HepG2 (cell line): ENCODE measurements around the gene RABL2A. TPM values are rescaled to one million over a fixed set of nuclear protein-coding genes. Genes with fewer than 3 reads are reported as not detected.
"Not testable (repeated sequence)": the region's sequence is repeated elsewhere in the genome, so short reads cannot be mapped to it uniquely, and the experiment has no call there.

Experiments used
- ARID5B ChIP-seq: IDR thresholded peaks from 2 replicates; pipeline ENCODE4 v1.4.0; 2020; ENCODE audit warnings: mild to moderate bottlenecking, missing genetic modification reagents
- ATF7-NPFF ChIP-seq: sonication (generic); formaldehyde crosslinking; IDR thresholded peaks from 2 replicates; pipeline ENCODE4 v1.8.1; 2023; ENCODE audit warnings: mild to moderate bottlenecking, low read depth, missing genetic modification reagents, moderate library complexity
- CREB1 ChIP-seq, 2 experiments: fragments of 450-650 bp in 1 of 2; IDR thresholded peaks; 2 replicates each; pipeline ENCODE4 v1.6.1; 2016 to 2017; ENCODE audit warnings: control low read depth in 1 of 2, mild to moderate bottlenecking in 1 of 2, missing compliant biosample characterization in 1 of 2, missing genetic modification characterization in 1 of 2
- CREBL2 ChIP-seq: sonication (generic); formaldehyde crosslinking; IDR thresholded peaks from 2 replicates; pipeline ENCODE4 v1.8.1; 2023; ENCODE audit warnings: missing genetic modification reagents, mild to moderate bottlenecking, borderline replicate concordance
- FOXK1 ChIP-seq: sonication (generic); formaldehyde crosslinking; IDR thresholded peaks from 2 replicates; pipeline ENCODE4 v1.4.0; 2020; ENCODE audit warnings: low read depth, missing genetic modification reagents, borderline replicate concordance
- GABPA ChIP-seq, 2 experiments: IDR thresholded peaks; 2 replicates each; pipeline ENCODE4 v1.6.1; 2011 to 2016; ENCODE audit warnings: low read depth in 2 of 2, low read length in 1 of 2, missing biosample characterization in 1 of 2, missing genetic modification characterization in 1 of 2
- PTBP1 ChIP-seq: fragments of 200-400 bp; formaldehyde crosslinking; IDR thresholded peaks from 2 replicates; pipeline ENCODE4 v1.6.1; 2018; ENCODE audit warnings: low read length, low read depth; ENCODE audit not compliant: poor library complexity, severe bottlenecking
- RBFOX2 ChIP-seq: fragments of 200-400 bp; formaldehyde crosslinking; IDR thresholded peaks from 2 replicates; pipeline ENCODE4 v1.6.1; 2017; ENCODE audit warnings: low read depth, mild to moderate bottlenecking, low read length
- RFXAP ChIP-seq: sonication (generic); formaldehyde crosslinking; IDR thresholded peaks from 2 replicates; pipeline ENCODE4 v1.4.0; 2020; ENCODE audit warnings: missing genetic modification reagents, borderline replicate concordance
- SALL2 ChIP-seq: sonication (generic); formaldehyde crosslinking; IDR thresholded peaks from 2 replicates; pipeline ENCODE4 v1.8.1; 2023; ENCODE audit warnings: mild to moderate bottlenecking, missing genetic modification reagents, inconsistent platforms
- SAP130 ChIP-seq: IDR thresholded peaks from 2 replicates; pipeline ENCODE4 v1.6.1; 2016; ENCODE audit warnings: low read depth
- SETDB1 ChIP-seq: sonication (generic); formaldehyde crosslinking; IDR thresholded peaks from 2 replicates; pipeline ENCODE4 v1.5.1; 2020; ENCODE audit warnings: missing genetic modification reagents, mild to moderate bottlenecking, borderline replicate concordance
- SKI ChIP-seq: fragments of 450-650 bp; IDR thresholded peaks from one replicate; pipeline ENCODE4 v1.6.1; 2018; ENCODE audit warnings: mild to moderate bottlenecking; ENCODE audit not compliant: partially characterized antibody
- SMAD1 ChIP-seq: sonication (generic); formaldehyde crosslinking; IDR thresholded peaks from 2 replicates; pipeline ENCODE4 v1.4.0; 2020; ENCODE audit warnings: missing genetic modification reagents, low read depth, mild to moderate bottlenecking, borderline replicate concordance
- ZBTB20 ChIP-seq: sonication (generic); formaldehyde crosslinking; IDR thresholded peaks from 2 replicates; pipeline ENCODE4 v1.8.1; 2023; ENCODE audit warnings: missing genetic modification reagents, low read depth, mild to moderate bottlenecking, borderline replicate concordance
- ZNF256 ChIP-seq: sonication (generic); formaldehyde crosslinking; conservative IDR thresholded peaks from 2 replicates; pipeline ENCODE4 v1.4.0; 2020; ENCODE audit warnings: missing genetic modification reagents
- ZNF329 ChIP-seq: sonication (generic); formaldehyde crosslinking; IDR thresholded peaks from 2 replicates; pipeline ENCODE4 v1.9.0; 2021; ENCODE audit warnings: low read depth, mild to moderate bottlenecking, missing genetic modification reagents
- ZNF331 ChIP-seq: sonication (generic); formaldehyde crosslinking; IDR thresholded peaks from 2 replicates; pipeline ENCODE4 v1.4.0; 2020; ENCODE audit warnings: missing genetic modification reagents
- ZNF567 ChIP-seq: sonication (generic); formaldehyde crosslinking; IDR thresholded peaks from 2 replicates; pipeline ENCODE4 v1.8.1; 2023; ENCODE audit warnings: mild to moderate bottlenecking, missing genetic modification reagents, borderline replicate concordance
- ZNF629 ChIP-seq: sonication (generic); formaldehyde crosslinking; conservative IDR thresholded peaks from 2 replicates; pipeline ENCODE4 v1.5.0; 2020; ENCODE audit warnings: missing genetic modification reagents
- polyA plus RNA-seq, 8 experiments: library from polyadenylated mRNA; depleted of rRNA in 3 of 8; stranded (reverse) in 7 of 8; unstranded in 1 of 8; fragments of >200 nt; fragmentation: Illumina TruSeq in 4 of 8; extraction: Trizol in 4 of 8; gene quantifications; 2 replicates each; pipeline versions ENCODE4 v1.2.1 to v1.2.3, GENCODE V29; 2011 to 2016; ENCODE audit warnings: low read depth in 4 of 8, missing spikeins in 1 of 8, mixed read lengths in 1 of 8; ENCODE audit not compliant: insufficient read depth in 1 of 8
- total RNA-seq, 5 experiments: library from RNA; depleted of rRNA; stranded (reverse); fragments of >200 nt; fragmentation: Illumina TruSeq; extraction: Trizol; gene quantifications; 2 replicates each; pipeline ENCODE4 v1.2.3, GENCODE V29; 2016; ENCODE audit warnings: low read depth in 1 of 5
- TF ChIP-seq, protein P1 (sequence below): sonication (generic); formaldehyde crosslinking; IDR thresholded peaks from 2 replicates; pipeline ENCODE4 v1.8.0; 2022; ENCODE audit warnings: mild to moderate bottlenecking, missing genetic modification reagents, moderate library complexity
- TF ChIP-seq, protein P2 (sequence below): sonication (generic); formaldehyde crosslinking; IDR thresholded peaks from 2 replicates; pipeline ENCODE4 v1.4.0; 2020; ENCODE audit warnings: missing genetic modification reagents

The RABL2A gene
- total and polyA plus RNA-seq, 2 of the 13 experiments (the other 11 are each of a cell fraction or from before 2014, with no cell fraction given), result 9.6 to 13.4 TPM

- TF ChIP-seq CREBL2, result peak; percentile 66; the same call in 1 of the 2 replicates
- peak; percentile 81 for TF ChIP-seq PTBP1
- peak; percentile 92 for TF ChIP-seq ZNF256 (CRISPR knock-in tag)
- peak; percentile 70 for TF ChIP-seq SKI
- TF ChIP-seq, protein P1, sequence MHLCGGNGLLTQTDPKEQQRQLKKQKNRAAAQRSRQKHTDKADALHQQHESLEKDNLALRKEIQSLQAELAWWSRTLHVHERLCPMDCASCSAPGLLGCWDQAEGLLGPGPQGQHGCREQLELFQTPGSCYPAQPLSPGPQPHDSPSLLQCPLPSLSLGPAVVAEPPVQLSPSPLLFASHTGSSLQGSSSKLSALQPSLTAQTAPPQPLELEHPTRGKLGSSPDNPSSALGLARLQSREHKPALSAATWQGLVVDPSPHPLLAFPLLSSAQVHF, result peak; percentile 62; the same call in 1 of the 2 replicates
- TF ChIP-seq ZNF629 (CRISPR knock-in tag), result peak; percentile 30; the same call in 1 of the 2 replicates
- TF ChIP-seq RBFOX2, result peak; percentile 13; the same call in 1 of the 2 replicates
- 0 out of 2 replicates have a peak, but pooled peaks have one; percentile 1 for TF ChIP-seq ZNF329 (CRISPR knock-in tag)
- TF ChIP-seq, protein P2, sequence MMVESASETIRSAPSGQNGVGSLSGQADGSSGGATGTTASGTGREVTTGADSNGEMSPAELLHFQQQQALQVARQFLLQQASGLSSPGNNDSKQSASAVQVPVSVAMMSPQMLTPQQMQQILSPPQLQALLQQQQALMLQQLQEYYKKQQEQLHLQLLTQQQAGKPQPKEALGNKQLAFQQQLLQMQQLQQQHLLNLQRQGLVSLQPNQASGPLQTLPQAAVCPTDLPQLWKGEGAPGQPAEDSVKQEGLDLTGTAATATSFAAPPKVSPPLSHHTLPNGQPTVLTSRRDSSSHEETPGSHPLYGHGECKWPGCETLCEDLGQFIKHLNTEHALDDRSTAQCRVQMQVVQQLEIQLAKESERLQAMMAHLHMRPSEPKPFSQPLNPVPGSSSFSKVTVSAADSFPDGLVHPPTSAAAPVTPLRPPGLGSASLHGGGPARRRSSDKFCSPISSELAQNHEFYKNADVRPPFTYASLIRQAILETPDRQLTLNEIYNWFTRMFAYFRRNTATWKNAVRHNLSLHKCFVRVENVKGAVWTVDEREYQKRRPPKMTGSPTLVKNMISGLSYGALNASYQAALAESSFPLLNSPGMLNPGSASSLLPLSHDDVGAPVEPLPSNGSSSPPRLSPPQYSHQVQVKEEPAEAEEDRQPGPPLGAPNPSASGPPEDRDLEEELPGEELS (CRISPR knock-in tag), result peak; percentile 80
- peak; percentile 77 for TF ChIP-seq ARID5B
- TF ChIP-seq ZNF331, result peak; percentile 77
- peak; percentile 93 for TF ChIP-seq RFXAP (CRISPR knock-in tag)
- peak; percentile 60; the same call in 1 of the 2 replicates for TF ChIP-seq SAP130 (CRISPR knock-in tag)
- peak; percentile 98 for TF ChIP-seq SETDB1 (CRISPR knock-in tag)
- not testable (repeated sequence) for TF ChIP-seq GABPA (IDR thresholded peaks at IDR 0.05; ENCODE audit: low read depth, low read length); CREB1 (IDR thresholded peaks at IDR 0.05)
- TF ChIP-seq GABPA (CRISPR knock-in tag; IDR thresholded peaks at IDR 0.05; ENCODE audit: low read depth), result peak; percentile 46
- TF ChIP-seq ZBTB20 (CRISPR knock-in tag), result peak; percentile 52; the same call in 1 of the 2 replicates
- TF ChIP-seq ZNF567 (CRISPR knock-in tag), result peak; percentile 97
- TF ChIP-seq SMAD1 (CRISPR knock-in tag), result peak; percentile 92; the same call in 1 of the 2 replicates
- peak; percentile 96 for TF ChIP-seq FOXK1 (CRISPR knock-in tag)
- peak; percentile 58; the same call in 1 of the 2 replicates for TF ChIP-seq CREB1 (CRISPR knock-in tag; IDR thresholded peaks at IDR 0.05)
- peak; percentile 87 for TF ChIP-seq ATF7-NPFF (CRISPR knock-in tag)
- peak; percentile 73; the same call in 1 of the 2 replicates for TF ChIP-seq SALL2 (CRISPR knock-in tag)
Observed at GRCh38 chr2:113604085-113604477, 23.0 kb upstream of the RABL2A start (continued).
